ENCODE data around the gene NTN1. TPM values are rescaled to one million over a fixed set of nuclear protein-coding genes. Genes with fewer than 3 reads are reported as not detected.

NTN1 gene
- polyA plus RNA-seq, 1 experiment, result 0.05 TPM

- TF ChIP-seq CTCF (IDR thresholded peaks at IDR 0.05; ENCODE audit: low read depth, low read length), result no peak
- ChIA-PET CTCF (no interaction called here), POLR2A (no interaction called here)
- peaks cover 24% of the 10 kb centered on the region for H3K27me3 ChIP-seq (ENCODE audit: control insufficient read depth, insufficient read depth, low read length)
- H3K9me3 ChIP-seq (ENCODE audit: control insufficient read depth, insufficient read depth, low read length), result no peaks in the 10 kb centered on the region; the same call in 1 of the 2 replicates
- H3K27ac ChIP-seq (ENCODE audit: low read depth, low read length), result no peak overlapping the region
- no peak for DNase-seq (ENCODE audit: low read depth, low spot score)
- H3K4me3 ChIP-seq (ENCODE audit: low read depth, low read length), result no peak overlapping the region
These were observed 163.8 kb downstream of the NTN1 start for GRCh38 chr17:9185142-9185541.

- Histone ChIP-seq H3K9me3 (ENCODE audit: control insufficient read depth, insufficient read depth, low read length) (no peaks in the 10 kb centered on the region; the same call in 1 of the 2 replicates), H3K27ac (ENCODE audit: low read depth, low read length) (no peak overlapping the region), H3K4me3 (ENCODE audit: low read depth, low read length) (no peak overlapping the region), H3K27me3 (ENCODE audit: control insufficient read depth, insufficient read depth, low read length) (peaks cover 24% of the 10 kb centered on the region)
- TF ChIP-seq CTCF (IDR thresholded peaks at IDR 0.05; ENCODE audit: low read depth, low read length), result no peak
- no peak for DNase-seq (ENCODE audit: low read depth, low spot score)
- ChIA-PET CTCF (no interaction called here), POLR2A (no interaction called here)
These were observed 164.5 kb downstream of the NTN1 start for GRCh38 chr17:9185688-9186284.

GRCh38 chr17:9187828-9188227 lies 166.5 kb downstream of the NTN1 start:
- POLR2A ChIA-PET, result no interaction called here
- Histone ChIP-seq H3K4me3 (ENCODE audit: low read depth, low read length) (no peak overlapping the region), H3K9me3 (ENCODE audit: control insufficient read depth, insufficient read depth, low read length) (no peaks in the 10 kb centered on the region; the same call in 1 of the 2 replicates), H3K27ac (ENCODE audit: low read depth, low read length) (no peak overlapping the region), H3K27me3 (ENCODE audit: control insufficient read depth, insufficient read depth, low read length) (peaks cover 24% of the 10 kb centered on the region)
- no peak for TF ChIP-seq CTCF (IDR thresholded peaks at IDR 0.05; ENCODE audit: low read depth, low read length)
- CTCF ChIA-PET, result no interaction called here
- DNase-seq (ENCODE audit: low read depth, low spot score), result no peak

GRCh38 chr17:9188367-9188766 lies 167.1 kb downstream of the NTN1 start:
- CTCF ChIA-PET, result no interaction called here
- H3K27me3 ChIP-seq (ENCODE audit: control insufficient read depth, insufficient read depth, low read length), result peaks cover 24% of the 10 kb centered on the region
- no peaks in the 10 kb centered on the region; the same call in 1 of the 2 replicates for H3K9me3 ChIP-seq (ENCODE audit: control insufficient read depth, insufficient read depth, low read length)
- no peak for DNase-seq (ENCODE audit: low read depth, low spot score)
- POLR2A ChIA-PET, result no interaction called here
- H3K27ac ChIP-seq (ENCODE audit: low read depth, low read length), result no peak overlapping the region
- TF ChIP-seq CTCF (IDR thresholded peaks at IDR 0.05; ENCODE audit: low read depth, low read length), result no peak
- no peak overlapping the region for H3K4me3 ChIP-seq (ENCODE audit: low read depth, low read length)

- POLR2A ChIA-PET, result no interaction called here
- TF ChIP-seq CTCF (IDR thresholded peaks at IDR 0.05; ENCODE audit: low read depth, low read length), result no peak
- H3K4me3 ChIP-seq (ENCODE audit: low read depth, low read length), result no peak overlapping the region
These were observed 168.6 kb downstream of the NTN1 start for GRCh38 chr17:9189870-9190269.

More at GRCh38 chr17:9189870-9190269, 168.6 kb downstream of the NTN1 start:
- CTCF ChIA-PET, result interaction anchor here (0.5 kb wide), 1 partner anchor 187 kb away, joined by 5 read pairs; no protein-coding TSS in a partner anchor
- Histone ChIP-seq H3K27ac (ENCODE audit: low read depth, low read length) (no peak overlapping the region), H3K9me3 (ENCODE audit: control insufficient read depth, insufficient read depth, low read length) (no peaks in the 10 kb centered on the region), H3K27me3 (ENCODE audit: control insufficient read depth, insufficient read depth, low read length) (peaks cover 12% of the 10 kb centered on the region)
- no peak for DNase-seq (ENCODE audit: low read depth, low spot score)
